ENCODE results near the gene MOSMO. TPM values are rescaled to one million over a fixed set of nuclear protein-coding genes. Genes with fewer than 3 reads are reported as not detected.

The MOSMO gene
- total and polyA plus RNA-seq, 2 of the 13 experiments (the other 11 are each of a cell fraction or from before 2014, with no cell fraction given), result 26.7 to 32.6 TPM

GRCh38 chr16:22007509-22008214, at the start of gene MOSMO (continued):
- TF ChIP-seq ZHX2 (IDR thresholded peaks at IDR 0.05; ENCODE audit: low read depth) (peak; percentile 57; the same call in 1 of the 2 replicates), ZHX2 (CRISPR knock-in tag; IDR thresholded peaks at IDR 0.05; ENCODE audit: borderline replicate concordance) (0 out of 2 replicates have a peak, but pooled peaks have one; percentile 26), TMF1 (CRISPR knock-in tag; IDR thresholded peaks at IDR 0.05; ENCODE audit: low read depth) (peak; percentile 27; the same call in 1 of the 2 replicates), GFI1 (CRISPR knock-in tag; IDR thresholded peaks at IDR 0.05; ENCODE audit: borderline replicate concordance) (peak; percentile 31; the same call in 1 of the 2 replicates), CSRNP1 (CRISPR knock-in tag; IDR thresholded peaks at IDR 0.05) (no peak), SATB2 (CRISPR knock-in tag; IDR thresholded peaks at IDR 0.05) (peak; percentile 76; the same call in 1 of the 2 replicates), YEATS4 (CRISPR knock-in tag; IDR thresholded peaks at IDR 0.05; ENCODE audit: borderline replicate concordance) (no peak; the same call in 1 of the 2 replicates), GABPB1 (CRISPR knock-in tag; IDR thresholded peaks at IDR 0.05) (peak; percentile 89), DMTF1 (CRISPR knock-in tag; IDR thresholded peaks at IDR 0.05) (no peak), ZNF530 (CRISPR knock-in tag; IDR thresholded peaks at IDR 0.05; ENCODE audit: low read depth) (no peak), TAF15 (IDR thresholded peaks at IDR 0.05; ENCODE audit: low read depth, low read length, poor library complexity, severe bottlenecking) (peak; percentile 53), ZSCAN12 (CRISPR knock-in tag; IDR thresholded peaks at IDR 0.05) (peak; percentile 93), KDM5A (IDR thresholded peaks at IDR 0.05; ENCODE audit: borderline replicate concordance, low read length) (peak; percentile 84), NR2F1 (CRISPR knock-in tag; IDR thresholded peaks at IDR 0.05) (0 out of 4 replicates have a peak, but pooled peaks of 1 of the 2 experiments have one; percentile 10), NFE2L1 (CRISPR knock-in tag; IDR thresholded peaks at IDR 0.05; ENCODE audit: borderline replicate concordance) (no peak), NRL (CRISPR knock-in tag; IDR thresholded peaks at IDR 0.05; ENCODE audit: borderline replicate concordance) (peak; percentile 95), ZNF772 (CRISPR knock-in tag; IDR thresholded peaks at IDR 0.05) (no peak), ZNF766 (CRISPR knock-in tag; IDR thresholded peaks at IDR 0.05; ENCODE audit: borderline replicate concordance) (no peak), ZBTB20 (CRISPR knock-in tag; IDR thresholded peaks at IDR 0.05; ENCODE audit: borderline replicate concordance, low read depth) (peak; percentile 40; the same call in 1 of the 2 replicates)

All from HepG2 (cell line).